IMR-90 (cell line): ENCODE results near the gene APC2. TPM values are rescaled to one million over a fixed set of nuclear protein-coding genes. Genes with fewer than 3 reads are reported as not detected.

Experiments
- ATAC-seq: fragments of 200-7000 bp; cut with Tn5 transposase; 2 replicates; pipeline ENCODE4 v1.9.1; 2020; ENCODE audit warnings: low read depth, mild to moderate bottlenecking, moderate library complexity
- BruUV-seq: library from RNA; stranded (reverse); fragments of 400-500 nt; replicated peaks from 2 replicates; lab custom pipeline; 2021; lab: Mats Ljungman, UMichigan
- CTCF ChIA-PET: fragments of 300-600 bp; formaldehyde crosslinking; extraction: SDS; loops from one replicate; lab custom pipeline; 2021; ENCODE audit warnings: antibody characterized with exemption; lab: Yijun Ruan, JAX
- POLR2A ChIA-PET: fragments of 300-600 bp; sonication (Branson Sonifier 250); formaldehyde crosslinking; loops from one replicate; lab custom pipeline; 2022; ENCODE audit warnings: antibody characterized with exemption; ENCODE audit not compliant: unreplicated experiment; lab: Charles Lee
- DNase-seq: peaks from one replicate; pipeline ENCODE4 v3.0.0; 2013
- H2AFZ ChIP-seq: replicated peaks from 2 replicates; pipeline ENCODE3; 2013; ENCODE audit warnings: low read length, mild to moderate bottlenecking; ENCODE audit not compliant: poor library complexity
- H2AK5ac ChIP-seq: 2 replicates; pipeline ENCODE4 v1.6.1; 2013; ENCODE audit warnings: low read depth, low read length, inconsistent platforms
- H2AK9ac ChIP-seq: replicated peaks from 2 replicates; pipeline ENCODE3; 2013; ENCODE audit warnings: mild to moderate bottlenecking, low read depth, low read length, moderate library complexity; ENCODE audit not compliant: poor library complexity
- H2BK120ac ChIP-seq: 2 replicates; pipeline ENCODE4 v1.6.1; 2013; ENCODE audit warnings: low read depth, low read length, inconsistent platforms
- H2BK15ac ChIP-seq: 3 replicates; pipeline ENCODE4 v1.6.1; 2013; ENCODE audit warnings: low read depth, low read length, inconsistent platforms
- H2BK20ac ChIP-seq: 2 replicates; pipeline ENCODE4 v1.6.1; 2013; ENCODE audit warnings: low read depth, mild to moderate bottlenecking, inconsistent platforms, low read length, moderate library complexity
- H2BK5ac ChIP-seq: 2 replicates; pipeline ENCODE4 v1.6.1; 2013; ENCODE audit warnings: mild to moderate bottlenecking, low read depth, low read length, inconsistent platforms; ENCODE audit not compliant: poor library complexity, severe bottlenecking
- H3K14ac ChIP-seq: replicated peaks from 2 replicates; pipeline ENCODE4 v1.6.1; 2013; ENCODE audit warnings: low read depth, low read length, inconsistent platforms
- H3K18ac ChIP-seq: 2 replicates; pipeline ENCODE4 v1.6.1; 2013; ENCODE audit warnings: low read depth, low read length, control low read depth
- H3K23ac ChIP-seq: 2 replicates; pipeline ENCODE4 v1.6.1; 2013; ENCODE audit warnings: low read depth, low read length, inconsistent platforms
- H3K27ac ChIP-seq: 2 replicates; pipeline ENCODE4 v1.5.1; 2013; ENCODE audit warnings: mild to moderate bottlenecking, control low read depth, low read length; ENCODE audit not compliant: insufficient read depth
- H3K27me3 ChIP-seq: 2 replicates; pipeline ENCODE4 v1.6.1; 2013; ENCODE audit warnings: low read length; ENCODE audit not compliant: control insufficient read depth, insufficient read depth
- H3K36me3 ChIP-seq: 2 replicates; pipeline ENCODE4 v1.6.1; 2013; ENCODE audit warnings: low read length, mixed read lengths; ENCODE audit not compliant: control insufficient read depth, insufficient read depth
- H3K4ac ChIP-seq: 2 replicates; pipeline ENCODE4 v1.6.1; 2013; ENCODE audit warnings: low read depth, low read length, inconsistent platforms
- H3K4me1 ChIP-seq: 2 replicates; pipeline ENCODE4 v1.6.1; 2013; ENCODE audit warnings: low read length, mixed read lengths; ENCODE audit not compliant: control insufficient read depth, insufficient read depth
- H3K4me2 ChIP-seq: 2 replicates; pipeline ENCODE4 v1.6.1; 2013; ENCODE audit warnings: low read depth, mild to moderate bottlenecking, control low read depth, low read length, moderate library complexity
- H3K4me3 ChIP-seq: 2 replicates; pipeline ENCODE4 v1.5.1; 2013; ENCODE audit warnings: low read depth, mild to moderate bottlenecking, control low read depth, low read length, moderate library complexity; ENCODE audit not compliant: insufficient read depth
- H3K56ac ChIP-seq: 2 replicates; pipeline ENCODE4 v1.6.1; 2013; ENCODE audit warnings: low read length, inconsistent platforms; ENCODE audit not compliant: insufficient read depth; ENCODE audit errors: extremely low read depth
- H3K79me1 ChIP-seq, 2 experiments: 2 replicates each; pipeline ENCODE4 v1.6.1; 2013; ENCODE audit warnings: low read length in 2 of 2, inconsistent platforms in 1 of 2, low read depth in 1 of 2
- H3K9ac ChIP-seq: 2 replicates; pipeline ENCODE4 v1.6.1; 2013; ENCODE audit warnings: low read depth, low read length, control low read depth
- H3K9me1 ChIP-seq: 2 replicates; pipeline ENCODE4 v1.6.1; 2013; ENCODE audit warnings: low read length, inconsistent platforms; ENCODE audit not compliant: insufficient read depth
- H3K9me3 ChIP-seq: 2 replicates; pipeline ENCODE4 v1.6.1; 2013; ENCODE audit warnings: low read length; ENCODE audit not compliant: control insufficient read depth, insufficient read depth
- H4K20me1 ChIP-seq: 2 replicates; pipeline ENCODE4 v1.6.1; 2013; ENCODE audit warnings: low read length, inconsistent platforms; ENCODE audit not compliant: insufficient read depth
- H4K5ac ChIP-seq: 2 replicates; pipeline ENCODE4 v1.6.1; 2013; ENCODE audit warnings: mild to moderate bottlenecking, low read depth, low read length, control low read depth
- H4K8ac ChIP-seq, 2 experiments: 2 replicates each; pipeline ENCODE4 v1.6.1; 2013; ENCODE audit warnings: low read depth in 2 of 2, low read length in 2 of 2, control low read depth in 1 of 2, inconsistent platforms in 1 of 2
- H4K91ac ChIP-seq: 2 replicates; pipeline ENCODE4 v1.6.1; 2013; ENCODE audit warnings: low read depth, low read length, inconsistent platforms; ENCODE audit not compliant: insufficient read depth
- MXI1 ChIP-seq: IDR thresholded peaks from 2 replicates; pipeline ENCODE4 v1.6.1; 2012; ENCODE audit warnings: low read depth, mild to moderate bottlenecking, low read length, moderate library complexity, borderline replicate concordance
- WGBS, 2 experiments: methylation state at CpG; one replicate each; pipeline versions ENCODE4 v1.1.5 to v1.1.7; 2013; ENCODE audit warnings: missing lambda C conversion rate in 2 of 2; ENCODE audit not compliant: insufficient read length in 1 of 2; ENCODE audit errors: extremely low coverage in 2 of 2; 5-methylcytosine and 5-hydroxymethylcytosine counted together
- dilution Hi-C: fragments of 300-500 bp; cut with HindIII; formaldehyde crosslinking; loops from one replicate; pipeline ENCODE4 v1.14.3; 2018; ENCODE audit warnings: low sequenced_read_pairs; ENCODE audit not compliant: unreplicated experiment
- in situ Hi-C: fragments of 300-500 bp; cut with MboI; formaldehyde crosslinking; loops from 3 replicates; pipeline ENCODE4 v1.14.3; 2019; ENCODE audit warnings: low sequenced_read_pairs, inconsistent platforms, mixed read lengths
- intact Hi-C: fragments of 100-400 bp; cut with micrococcal nuclease; formaldehyde crosslinking; loops from 2 replicates; pipeline ENCODE4 v1.10.0; 2022
- polyA plus RNA-seq, 3 experiments: library from polyadenylated mRNA; depleted of rRNA; stranded (reverse); fragments of >200 nt; gene quantifications; 2 replicates each; pipeline ENCODE4 v1.2.3, GENCODE V29; 2012; ENCODE audit warnings: low replicate concordance in 1 of 3
- total RNA-seq: library from RNA; depleted of rRNA; stranded (reverse); fragments of >200 nt; gene quantifications from 2 replicates; pipeline ENCODE4 v1.2.3, GENCODE V29; 2012

APC2 gene
- total and polyA plus RNA-seq, 2 of the 4 experiments (the other 2 are of a cell fraction): 0.36 to 0.41 TPM

GRCh38 chr19:1423436-1424191 is 26.3 kb upstream of the APC2 start:
- Histone ChIP-seq H3K4me3 (no peak overlapping the region), H2AFZ (no peak overlapping the region), H4K5ac (no peak overlapping the region), H2AK5ac (no peak overlapping the region), H3K14ac (no peak overlapping the region), H2BK120ac (no peak overlapping the region), H2AK9ac (peak overlapping the region; percentile 72), H4K20me1 (peaks cover 74% of the 10 kb centered on the region), H3K4me2 (no peak overlapping the region), H4K91ac (no peak overlapping the region), H3K56ac (no peak overlapping the region), H3K36me3 (peaks cover 76% of the 10 kb centered on the region), H3K9me1 (0 out of 2 replicates have a peak, but pooled peaks cover 3% of the 10 kb centered on the region), H3K27ac (no peak overlapping the region), H3K27me3 (no peaks in the 10 kb centered on the region), H2BK15ac (no peak overlapping the region), H3K9ac (no peak overlapping the region), H3K4me1 (no peaks in the 10 kb centered on the region), H4K8ac (no peak overlapping the region), H3K9me3 (no peaks in the 10 kb centered on the region), H3K79me1 (peaks cover 30 to 80% of the 10 kb centered on the region in 2 experiments), H3K23ac (no peak overlapping the region), H2BK20ac (no peak overlapping the region), H2BK5ac (no peak overlapping the region), H3K18ac (no peak overlapping the region), H3K4ac (no peak overlapping the region)
- DNase-seq (no peak), ATAC-seq (no peak)
- ChIA-PET POLR2A (no interaction called here), CTCF (no interaction called here)
- dilution Hi-C loops (no loop called here), in situ Hi-C loops (no loop called here), intact Hi-C loops (no loop called here)
- WGBS, 2 experiments: 94% methylated on average over 27 of the region's 40 CpGs; no CpG with 5 or more reads in 1 of the 2 experiments
- TF ChIP-seq MXI1: no peak
- BruUV-seq: no TSS peak
